Progenitor cell of endocrine pancreas (in vitro differentiated cells): ENCODE results near the gene FAM9C. TPM values are rescaled to one million over a fixed set of nuclear protein-coding genes. Genes with fewer than 3 reads are reported as not detected.

Source experiments
- DNase-seq: peaks from one replicate; pipeline ENCODE4 v3.0.0; 2021; ENCODE audit warnings: low spot score; ENCODE audit not compliant: unreplicated experiment
- H3K27ac Mint-ChIP-seq: 2 replicates; pipeline ENCODE4 v1.8.0; 2021; ENCODE audit warnings: mild to moderate bottlenecking, moderate library complexity, mixed read lengths
- H3K27me3 Mint-ChIP-seq: 2 replicates; pipeline ENCODE4 v1.8.0; 2021; ENCODE audit warnings: mixed read lengths
- H3K36me3 Mint-ChIP-seq: 2 replicates; pipeline ENCODE4 v1.8.0; 2022; ENCODE audit warnings: mixed read lengths; ENCODE audit not compliant: insufficient read depth
- H3K4me1 Mint-ChIP-seq: 2 replicates; pipeline ENCODE4 v1.8.0; 2021; ENCODE audit warnings: low read depth, mixed read lengths
- H3K4me3 Mint-ChIP-seq: 2 replicates; pipeline ENCODE4 v1.8.0; 2021; ENCODE audit warnings: low read depth, mild to moderate bottlenecking, moderate library complexity, mixed read lengths
- H3K9me3 Mint-ChIP-seq: 2 replicates; pipeline ENCODE4 v1.8.0; 2021; ENCODE audit warnings: low read depth, mixed read lengths
- total RNA-seq: library from RNA; stranded (reverse); gene quantifications from 2 replicates; pipeline ENCODE4 v1.2.1, GENCODE V29; 2021
- TF ChIP-seq, protein P1 (sequence below): fragments of 200-600 bp; sonication (generic); IDR thresholded peaks from one replicate; pipeline ENCODE4 v1.5.0; 2021; ENCODE audit warnings: antibody characterized with exemption, mild to moderate bottlenecking; ENCODE audit not compliant: unreplicated experiment

The FAM9C gene
- total RNA-seq, 1 donor from 2014 or later = not detected

DNA sequence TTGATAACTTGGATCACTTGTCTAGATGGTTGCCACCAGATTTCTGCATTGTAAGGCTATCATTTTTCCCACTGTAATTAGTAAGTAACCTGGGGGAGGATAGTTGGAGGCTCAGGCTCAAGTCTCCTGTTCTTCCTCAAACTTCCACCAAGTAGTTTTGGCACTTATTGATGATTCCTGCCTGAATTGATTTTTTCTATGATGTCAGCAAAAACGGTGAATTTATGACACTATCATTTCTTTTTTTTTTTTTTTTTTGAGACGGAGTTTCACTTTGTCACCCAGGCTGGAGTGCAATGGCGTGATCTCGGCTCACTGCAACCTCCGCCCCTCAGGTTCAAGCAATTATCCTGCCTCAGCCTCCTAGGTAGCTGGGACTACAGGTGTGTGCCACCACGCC is 57.1 kb downstream of the FAM9C start:
- Mint-ChIP-seq H3K4me3 (no peak overlapping the region), H3K36me3 (peaks cover 3% of the 10 kb centered on the region), H3K27me3 (no peaks in the 10 kb centered on the region), H3K27ac (no peak overlapping the region), H3K4me1 (peaks cover 17% of the 10 kb centered on the region), H3K9me3 (peaks cover 39% of the 10 kb centered on the region)
- no peak for DNase-seq
- TF ChIP-seq, protein P1, sequence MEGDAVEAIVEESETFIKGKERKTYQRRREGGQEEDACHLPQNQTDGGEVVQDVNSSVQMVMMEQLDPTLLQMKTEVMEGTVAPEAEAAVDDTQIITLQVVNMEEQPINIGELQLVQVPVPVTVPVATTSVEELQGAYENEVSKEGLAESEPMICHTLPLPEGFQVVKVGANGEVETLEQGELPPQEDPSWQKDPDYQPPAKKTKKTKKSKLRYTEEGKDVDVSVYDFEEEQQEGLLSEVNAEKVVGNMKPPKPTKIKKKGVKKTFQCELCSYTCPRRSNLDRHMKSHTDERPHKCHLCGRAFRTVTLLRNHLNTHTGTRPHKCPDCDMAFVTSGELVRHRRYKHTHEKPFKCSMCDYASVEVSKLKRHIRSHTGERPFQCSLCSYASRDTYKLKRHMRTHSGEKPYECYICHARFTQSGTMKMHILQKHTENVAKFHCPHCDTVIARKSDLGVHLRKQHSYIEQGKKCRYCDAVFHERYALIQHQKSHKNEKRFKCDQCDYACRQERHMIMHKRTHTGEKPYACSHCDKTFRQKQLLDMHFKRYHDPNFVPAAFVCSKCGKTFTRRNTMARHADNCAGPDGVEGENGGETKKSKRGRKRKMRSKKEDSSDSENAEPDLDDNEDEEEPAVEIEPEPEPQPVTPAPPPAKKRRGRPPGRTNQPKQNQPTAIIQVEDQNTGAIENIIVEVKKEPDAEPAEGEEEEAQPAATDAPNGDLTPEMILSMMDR = no peak

DNA sequence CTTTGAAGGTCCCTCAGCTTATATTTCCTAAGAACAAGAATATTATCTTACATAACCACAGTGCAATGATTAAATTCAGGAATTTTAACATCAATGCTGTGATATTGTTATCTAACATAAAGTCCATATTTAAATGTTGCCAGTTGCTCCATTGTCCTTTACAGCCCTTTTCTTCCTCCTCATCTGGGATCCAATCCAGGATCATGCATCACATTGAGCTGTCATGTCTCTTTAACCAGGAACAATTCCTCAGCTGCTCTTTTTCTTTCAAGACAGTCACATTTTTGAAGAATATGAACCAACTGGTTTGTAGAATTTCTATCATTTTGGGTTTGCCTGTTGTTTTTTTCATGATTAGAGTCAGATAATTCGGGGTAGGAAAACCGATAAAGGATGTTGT is 57.5 kb downstream of the FAM9C start:
- TF ChIP-seq, protein P1 = no peak
- Mint-ChIP-seq H3K36me3 (peaks cover 3% of the 10 kb centered on the region), H3K9me3 (peaks cover 39% of the 10 kb centered on the region), H3K4me1 (peaks cover 17% of the 10 kb centered on the region), H3K27me3 (no peaks in the 10 kb centered on the region), H3K27ac (no peak overlapping the region), H3K4me3 (no peak overlapping the region)
- DNase-seq = no peak

DNA sequence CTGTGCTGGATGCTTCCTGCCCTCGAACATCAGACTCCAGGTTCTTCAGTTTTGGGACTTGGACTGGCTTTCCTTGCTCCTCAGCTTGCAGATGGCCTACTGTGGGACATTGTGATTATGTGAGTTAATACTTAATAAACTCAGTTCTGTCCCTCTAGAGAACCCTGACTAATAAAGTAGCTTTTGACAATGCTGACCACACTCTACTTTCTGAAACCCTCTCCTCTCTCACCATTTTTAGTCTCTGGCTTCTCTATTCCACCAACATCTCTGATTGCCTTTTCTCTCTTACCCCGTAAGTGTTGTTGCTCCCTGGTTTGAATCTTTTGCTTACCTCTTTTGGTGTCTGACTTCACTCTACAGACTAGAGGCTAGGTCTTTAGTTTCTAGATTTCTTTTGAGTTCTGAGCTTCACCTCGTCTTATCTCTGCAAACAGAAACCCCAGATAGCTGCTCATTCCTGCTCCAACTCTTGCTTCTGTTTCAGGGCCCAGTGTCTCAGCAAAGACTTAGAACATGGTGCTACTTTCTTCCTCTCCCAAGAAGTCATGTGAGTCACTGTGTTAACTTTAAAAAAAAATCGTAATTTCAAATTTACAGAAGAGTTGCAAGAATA is 58.1 kb downstream of the FAM9C start:
- peaks cover 17% of the 10 kb centered on the region for H3K4me1 Mint-ChIP-seq
- TF ChIP-seq, protein P1 = no peak
- H3K36me3 Mint-ChIP-seq = peaks cover 3% of the 10 kb centered on the region
- DNase-seq = no peak
- peaks cover 34% of the 10 kb centered on the region for H3K9me3 Mint-ChIP-seq
- H3K27me3 Mint-ChIP-seq = no peaks in the 10 kb centered on the region
- no peak overlapping the region for H3K27ac Mint-ChIP-seq
- no peak overlapping the region for H3K4me3 Mint-ChIP-seq

Other genes starting within 250 kb of the FAM9C start
- 0.05 TPM in 1 of 2 replicates, not detected in the other for gene TLR7, start 177.5 kb downstream of the FAM9C start, total RNA-seq
- not detected in 2 replicates for gene TLR8, start 138.0 kb downstream of the FAM9C start, total RNA-seq
- gene TMSB4X, start 69.5 kb downstream of the FAM9C start, total RNA-seq = 1,699 and 1,780 TPM in 2 replicates